WERI-Rb-1 (cell line): ENCODE measurements around the gene TRMT2A.

Source experiments
- DNase-seq: peaks from one replicate; pipeline ENCODE4 v3.0.0-alpha.2; 2020
- H3K27ac ChIP-seq: fragments of 250-450 bp; sonication (Bioruptor Pico); 2 replicates; pipeline ENCODE4 v1.5.1; 2020; ENCODE audit warnings: mild to moderate bottlenecking, moderate library complexity
- H3K27me3 ChIP-seq: fragments of 250-450 bp; sonication (Bioruptor Pico); 2 replicates; pipeline ENCODE4 v1.5.1; 2021; ENCODE audit warnings: mild to moderate bottlenecking, low read depth, moderate library complexity; ENCODE audit not compliant: insufficient read depth, severe bottlenecking
- H3K36me3 ChIP-seq: fragments of 250-450 bp; sonication (Bioruptor Pico); 2 replicates; pipeline ENCODE4 v1.5.1; 2020; ENCODE audit warnings: mild to moderate bottlenecking, moderate library complexity
- H3K4me3 ChIP-seq: 2 replicates; pipeline ENCODE4 v1.5.1; 2011; ENCODE audit warnings: low read depth, mild to moderate bottlenecking, control low read depth, low read length
- H3K9me3 ChIP-seq: fragments of 250-450 bp; sonication (Bioruptor Pico); 2 replicates; pipeline ENCODE4 v1.5.1; 2021; ENCODE audit warnings: mild to moderate bottlenecking, moderate library complexity; ENCODE audit not compliant: severe bottlenecking
- CTCF ChIP-seq: IDR thresholded peaks from 2 replicates; pipeline ENCODE4 v1.5.1; 2011; ENCODE audit warnings: low read depth, mild to moderate bottlenecking, control low read depth, inconsistent platforms, low read length

The TRMT2A gene

GRCh38 chr22:20094197-20094807 is 22.7 kb downstream of the TRMT2A start:
- H3K27me3 ChIP-seq, result no peaks in the 10 kb centered on the region
- no peak overlapping the region for H3K4me3 ChIP-seq
- no peak for DNase-seq
- peaks cover 100% of the 10 kb centered on the region for H3K36me3 ChIP-seq
- H3K9me3 ChIP-seq, result no peaks in the 10 kb centered on the region
- H3K27ac ChIP-seq, result no peak overlapping the region
- TF ChIP-seq CTCF, result no peak

DNA sequence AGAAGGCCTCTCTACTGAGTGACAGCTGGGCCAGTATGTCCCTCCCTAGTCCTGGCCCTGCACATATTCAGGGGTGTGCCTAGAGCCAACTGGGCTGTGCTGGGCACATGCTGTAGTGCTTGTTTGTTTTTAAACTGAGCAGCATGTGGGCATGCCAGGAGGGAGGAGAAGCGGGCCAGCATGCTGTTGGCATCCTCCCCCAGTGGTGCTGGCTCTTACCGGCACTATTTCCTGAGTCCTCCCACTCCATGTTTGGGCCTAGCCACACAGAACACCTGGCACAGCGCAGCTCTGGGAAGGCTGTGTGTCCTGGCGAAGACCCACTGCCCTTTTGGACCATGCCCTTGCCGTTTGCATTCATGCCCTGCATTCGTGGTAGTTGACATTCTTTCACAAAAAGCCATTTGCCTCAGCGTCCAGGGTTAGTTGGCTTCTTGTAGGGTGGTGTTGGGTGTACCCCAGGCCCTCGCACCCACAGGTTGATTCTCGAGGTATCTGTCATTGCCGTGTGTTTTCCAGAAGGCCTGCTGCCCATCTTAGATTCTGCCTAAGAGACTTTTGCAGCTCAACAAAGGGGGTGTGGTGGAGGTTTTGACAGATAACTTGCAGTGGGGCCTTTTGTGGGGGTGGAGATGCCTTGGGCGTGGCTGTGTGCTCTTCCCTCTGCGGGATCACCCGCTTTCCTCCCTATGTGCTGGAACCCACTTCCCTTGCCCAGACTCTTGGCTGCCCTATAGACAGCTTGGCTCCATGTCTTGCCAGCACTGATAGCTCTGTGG is 23.4 kb downstream of the TRMT2A start:
- no peak overlapping the region for H3K4me3 ChIP-seq
- no peaks in the 10 kb centered on the region for H3K9me3 ChIP-seq
- no peak for TF ChIP-seq CTCF
- H3K36me3 ChIP-seq, result peaks cover 100% of the 10 kb centered on the region
- no peaks in the 10 kb centered on the region for H3K27me3 ChIP-seq
- no peak overlapping the region for H3K27ac ChIP-seq
- DNase-seq, result no peak

GRCh38 chr22:20092477-20092854 is 24.6 kb downstream of the TRMT2A start:
- Histone ChIP-seq H3K27ac (no peak overlapping the region), H3K9me3 (no peaks in the 10 kb centered on the region), H3K4me3 (no peak overlapping the region), H3K36me3 (peaks cover 100% of the 10 kb centered on the region), H3K27me3 (no peaks in the 10 kb centered on the region)
- DNase-seq, result no peak
- TF ChIP-seq CTCF, result no peak

DNA sequence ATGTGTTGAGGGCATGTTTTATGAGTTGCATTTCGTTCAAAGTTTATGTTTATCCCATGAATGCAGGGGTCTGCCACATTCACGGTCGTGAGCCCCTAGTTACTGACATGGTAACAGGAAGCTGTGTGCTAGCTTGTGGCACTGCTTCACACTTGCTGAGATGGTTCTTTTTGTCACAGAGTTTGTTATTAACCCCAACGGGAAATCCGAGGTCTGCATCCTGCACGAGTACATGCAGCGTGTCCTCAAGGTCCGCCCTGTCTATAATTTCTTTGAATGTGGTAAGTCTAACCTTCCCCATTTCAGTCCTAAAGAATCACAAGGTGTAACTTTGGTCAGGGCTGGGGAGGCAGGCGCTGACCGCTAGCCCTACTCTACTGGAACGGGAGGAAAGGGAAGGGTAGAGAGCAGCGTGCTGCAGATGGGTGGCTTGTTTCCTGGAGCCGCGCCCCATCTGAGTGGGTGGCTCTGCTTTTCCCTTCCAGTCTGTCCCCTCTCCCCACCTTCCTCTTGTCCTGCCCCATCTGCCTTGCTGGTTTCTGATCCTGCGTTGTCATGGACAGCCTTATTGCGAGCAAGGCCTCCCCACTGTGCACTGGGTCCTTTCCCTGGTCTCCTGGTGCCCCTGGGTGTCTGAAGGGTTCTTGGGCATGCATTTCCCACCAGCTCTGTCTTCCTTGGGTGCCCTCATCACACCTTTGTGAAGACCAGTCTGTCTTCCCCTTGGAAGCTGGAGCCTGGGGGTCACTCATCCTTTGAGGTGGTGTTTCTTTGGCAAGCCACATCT is 25.1 kb downstream of the TRMT2A start:
- no peaks in the 10 kb centered on the region for H3K27me3 ChIP-seq
- peaks cover 100% of the 10 kb centered on the region for H3K36me3 ChIP-seq
- TF ChIP-seq CTCF, result no peak
- no peak overlapping the region for H3K4me3 ChIP-seq
- no peak for DNase-seq
- no peak overlapping the region for H3K27ac ChIP-seq
- H3K9me3 ChIP-seq, result no peaks in the 10 kb centered on the region

- Histone ChIP-seq H3K36me3 (peaks cover 100% of the 10 kb centered on the region), H3K4me3 (no peak overlapping the region), H3K9me3 (no peaks in the 10 kb centered on the region), H3K27ac (no peak overlapping the region), H3K27me3 (no peaks in the 10 kb centered on the region)
- no peak for DNase-seq
- TF ChIP-seq CTCF, result no peak
These were observed 26.2 kb downstream of the TRMT2A start for GRCh38 chr22:20090730-20091240.
